H1 (cell line): Measurements from ENCODE around the gene KRT24. TPM values are rescaled to one million over a fixed set of nuclear protein-coding genes. Genes with fewer than 3 reads are reported as not detected.

Experiments
- CTCF ChIA-PET: fragments of 300-600 bp; sonication (Branson Sonifier 250); formaldehyde crosslinking; loops from one replicate; lab custom pipeline; 2021; ENCODE audit not compliant: partially characterized antibody; lab: Charles Lee
- POLR2A ChIA-PET: fragments of 300-600 bp; sonication (Branson Sonifier 250); formaldehyde crosslinking; loops from one replicate; lab custom pipeline; 2021; ENCODE audit warnings: inconsistent platforms; ENCODE audit not compliant: partially characterized antibody; lab: Charles Lee
- DNase-seq, 2 experiments: peaks; one replicate each; pipeline versions ENCODE4 v3.0.0 to v3.0.0-alpha.2; 2010 to 2022; ENCODE audit warnings: low spot score in 2 of 2, low read depth in 1 of 2, mixed read lengths in 1 of 2
- FAIRE-seq: peaks from 2 replicates; lab custom pipeline; 2011; peaks lifted over from hg19 to GRCh38; lab: Jason Lieb, UNC
- H2AFZ ChIP-seq: 2 replicates; pipeline ENCODE4 v1.8.1; 2012; ENCODE audit warnings: low read length, inconsistent platforms
- H2AK5ac ChIP-seq: 2 replicates; pipeline ENCODE4 v1.6.1; 2013; ENCODE audit warnings: low read depth, low read length
- H2BK120ac ChIP-seq: replicated peaks from 2 replicates; pipeline ENCODE3; 2013; ENCODE audit warnings: low read depth, low read length, inconsistent platforms
- H2BK12ac ChIP-seq: 2 replicates; pipeline ENCODE4 v1.6.1; 2013; ENCODE audit warnings: low read depth, low read length
- H2BK15ac ChIP-seq: 2 replicates; pipeline ENCODE4 v1.6.1; 2013; ENCODE audit warnings: low read length
- H2BK20ac ChIP-seq: 2 replicates; pipeline ENCODE4 v1.6.1; 2013; ENCODE audit warnings: low read length
- H2BK5ac ChIP-seq: 2 replicates; pipeline ENCODE4 v1.6.1; 2013; ENCODE audit warnings: low read depth, low read length
- H3K14ac ChIP-seq: 2 replicates; pipeline ENCODE4 v1.6.1; 2013; ENCODE audit warnings: inconsistent platforms; ENCODE audit not compliant: insufficient read length
- H3K18ac ChIP-seq: 2 replicates; pipeline ENCODE4 v1.6.1; 2013; ENCODE audit warnings: low read length; ENCODE audit errors: extremely low read depth
- H3K23ac ChIP-seq: 2 replicates; pipeline ENCODE4 v1.6.1; 2013; ENCODE audit warnings: inconsistent platforms; ENCODE audit not compliant: insufficient read length
- H3K23me2 ChIP-seq: 2 replicates; pipeline ENCODE4 v1.6.1; 2013; ENCODE audit warnings: low read depth, low read length
- H3K27ac ChIP-seq: 2 replicates; pipeline ENCODE4 v1.6.1; 2011; ENCODE audit warnings: low read depth, low read length, inconsistent platforms
- H3K27me3 ChIP-seq, 4 experiments: replicated peaks in 1 of 4; 1 replicate in 1 of 4; 2 replicates in 3 of 4; pipeline versions ENCODE4 v1.6.1 to v1.8.1; 2011 to 2013; ENCODE audit warnings: low read length in 3 of 4, mild to moderate bottlenecking in 3 of 4, inconsistent platforms in 2 of 4, mixed read lengths in 2 of 4, moderate library complexity in 1 of 4; ENCODE audit not compliant: control insufficient read depth in 3 of 4, insufficient read depth in 3 of 4; ENCODE audit errors: extremely low read depth in 1 of 4
- H3K36me3 ChIP-seq, 4 experiments: 2 replicates each; pipeline versions ENCODE4 v1.6.1 to v1.8.1; 2011 to 2013; ENCODE audit warnings: mild to moderate bottlenecking in 4 of 4, low read length in 3 of 4, moderate library complexity in 2 of 4, control low read depth in 1 of 4, inconsistent platforms in 1 of 4; ENCODE audit not compliant: insufficient read depth in 4 of 4, control insufficient read depth in 2 of 4
- H3K4ac ChIP-seq: replicated peaks from 2 replicates; pipeline ENCODE3; 2013; ENCODE audit warnings: low read length, low read depth, mixed read lengths, inconsistent platforms; ENCODE audit not compliant: insufficient read length
- H3K4me1 ChIP-seq, 4 experiments: replicated peaks in 1 of 4; 1 replicate in 1 of 4; 2 replicates in 3 of 4; pipeline versions ENCODE4 v1.6.1 to v1.8.1; 2011 to 2013; ENCODE audit warnings: low read length in 3 of 4, inconsistent platforms in 2 of 4, mixed read lengths in 1 of 4; ENCODE audit not compliant: insufficient read depth in 4 of 4, control insufficient read depth in 3 of 4
- H3K4me2 ChIP-seq, 2 experiments: 2 replicates each; pipeline versions ENCODE4 v1.6.1 to v1.8.1; 2011 to 2013; ENCODE audit warnings: low read depth in 2 of 2, low read length in 2 of 2, control low read depth in 1 of 2, inconsistent platforms in 1 of 2, mild to moderate bottlenecking in 1 of 2; ENCODE audit not compliant: insufficient read depth in 1 of 2
- H3K4me3 ChIP-seq, 4 experiments: fragments of 200-600, 300-600 bp in 1 of 4; sonication (generic), shearing (Covaris generic), sonication (Bioruptor Twin) in 1 of 4; 2 replicates each; pipeline versions ENCODE4 v1.5.1 to v1.8.1; 2011 to 2016; ENCODE audit warnings: low read length in 4 of 4, low read depth in 3 of 4, control low read depth in 2 of 4, inconsistent platforms in 2 of 4, mild to moderate bottlenecking in 2 of 4, mixed read lengths in 1 of 4, moderate library complexity in 1 of 4; ENCODE audit not compliant: insufficient read depth in 2 of 4; ENCODE audit errors: extremely low read depth in 1 of 4
- H3K56ac ChIP-seq: replicated peaks from 2 replicates; pipeline ENCODE3; 2013; ENCODE audit warnings: low read depth, mild to moderate bottlenecking, mixed read lengths, low read length, inconsistent platforms; ENCODE audit not compliant: insufficient read length
- H3K79me1 ChIP-seq: 2 replicates; pipeline ENCODE4 v1.6.1; 2013; ENCODE audit warnings: low read depth, low read length, control low read depth
- H3K79me2 ChIP-seq, 2 experiments: 2 replicates each; pipeline versions ENCODE4 v1.6.1 to v1.8.1; 2012 to 2013; ENCODE audit warnings: low read length in 2 of 2, mild to moderate bottlenecking in 2 of 2, inconsistent platforms in 1 of 2; ENCODE audit not compliant: insufficient read depth in 2 of 2, control insufficient read depth in 1 of 2
- H3K9ac ChIP-seq, 4 experiments: replicated peaks in 1 of 4; 1 replicate in 1 of 4; 2 replicates in 3 of 4; pipeline versions ENCODE4 v1.6.1 to v1.8.1; 2011 to 2013; ENCODE audit warnings: low read depth in 3 of 4, low read length in 3 of 4, control low read depth in 2 of 4, mild to moderate bottlenecking in 2 of 4, moderate library complexity in 2 of 4, inconsistent platforms in 1 of 4; ENCODE audit errors: extremely low read depth in 1 of 4
- H3K9me3 ChIP-seq, 2 experiments: 2 replicates each; pipeline versions ENCODE4 v1.6.1 to v1.8.1; 2012 to 2013; ENCODE audit warnings: mild to moderate bottlenecking in 2 of 2, moderate library complexity in 2 of 2, control low read depth in 1 of 2, inconsistent platforms in 1 of 2, low read depth in 1 of 2, low read length in 1 of 2, mixed read lengths in 1 of 2; ENCODE audit not compliant: insufficient read depth in 2 of 2
- H4K20me1 ChIP-seq, 2 experiments: replicated peaks in 1 of 2; 2 replicates each; pipeline versions ENCODE3 to v1.8.1; 2011 to 2013; ENCODE audit warnings: inconsistent platforms in 2 of 2, low read length in 2 of 2, mild to moderate bottlenecking in 1 of 2; ENCODE audit not compliant: insufficient read depth in 2 of 2, control insufficient read depth in 1 of 2
- H4K5ac ChIP-seq: 2 replicates; pipeline ENCODE4 v1.6.1; 2013; ENCODE audit warnings: low read length, low read depth, mixed read lengths, inconsistent platforms; ENCODE audit not compliant: insufficient read length
- H4K8ac ChIP-seq: 2 replicates; pipeline ENCODE4 v1.8.0; 2013; ENCODE audit warnings: mild to moderate bottlenecking, moderate library complexity, low read length, inconsistent platforms; ENCODE audit not compliant: insufficient read depth; ENCODE audit errors: extremely low read depth
- H4K91ac ChIP-seq: replicated peaks from 2 replicates; pipeline ENCODE3; 2013; ENCODE audit warnings: low read length, mixed read lengths, inconsistent platforms; ENCODE audit not compliant: insufficient read length
- BCL11A ChIP-seq, 2 experiments: IDR thresholded peaks; one replicate each; pipeline ENCODE4 v1.6.1; 2011; ENCODE audit warnings: low read depth in 2 of 2, low read length in 2 of 2, mild to moderate bottlenecking in 2 of 2
- CHD2 ChIP-seq: IDR thresholded peaks from 2 replicates; pipeline ENCODE4 v1.6.1; 2012; ENCODE audit warnings: low read length, improper control_type of control experiment
- HDAC2 ChIP-seq, 2 experiments: fragments of 300-600 bp in 1 of 2; sonication (generic) in 1 of 2; IDR thresholded peaks; 2 replicates each; pipeline ENCODE4 v1.6.1; 2011 to 2012; ENCODE audit warnings: low read depth in 2 of 2, low read length in 2 of 2, mild to moderate bottlenecking in 2 of 2, moderate library complexity in 2 of 2, borderline replicate concordance in 1 of 2, inconsistent platforms in 1 of 2
- HDAC6 ChIP-seq: IDR thresholded peaks from one replicate; pipeline ENCODE4 v1.7.1; 2012; ENCODE audit warnings: low read depth, mild to moderate bottlenecking, inconsistent platforms, low read length, moderate library complexity
- JUND ChIP-seq: IDR thresholded peaks from 2 replicates; pipeline ENCODE4 v1.6.1; 2011; ENCODE audit warnings: mild to moderate bottlenecking, improper control_type of control experiment, low read length
- KDM1A ChIP-seq: fragments of 200-600, 300-600 bp; sonication (generic); IDR thresholded peaks from 2 replicates; pipeline ENCODE4 v1.7.1; 2016; ENCODE audit warnings: mild to moderate bottlenecking, low read length, borderline replicate concordance
- KDM4A ChIP-seq: IDR thresholded peaks from one replicate; pipeline ENCODE4 v1.7.1; 2012; ENCODE audit warnings: low read depth, mild to moderate bottlenecking, moderate library complexity, low read length, inconsistent platforms; ENCODE audit not compliant: severe bottlenecking
- MAX ChIP-seq: IDR thresholded peaks from 2 replicates; pipeline ENCODE4 v1.6.1; 2012; ENCODE audit warnings: inconsistent platforms
- NRF1 ChIP-seq: IDR thresholded peaks from 2 replicates; pipeline ENCODE4 v1.6.1; 2011; ENCODE audit warnings: mild to moderate bottlenecking, low read depth, low read length, improper control_type of control experiment
- TAF1 ChIP-seq: IDR thresholded peaks from 2 replicates; pipeline ENCODE4 v1.6.1; 2011; ENCODE audit warnings: mild to moderate bottlenecking, low read depth, low read length
- TBP ChIP-seq: IDR thresholded peaks from 2 replicates; pipeline ENCODE4 v1.6.1; 2011; ENCODE audit warnings: low read depth, low read length, improper control_type of control experiment
- YY1 ChIP-seq: IDR thresholded peaks from 2 replicates; pipeline ENCODE4 v1.6.1; 2011; ENCODE audit warnings: low read depth, mild to moderate bottlenecking, low read length
- WGBS, 2 experiments: shearing (Covaris generic) in 1 of 2; methylation state at CpG; one replicate each; pipeline versions ENCODE4 v1.1.6 to v1.1.7; 2013 to 2015; ENCODE audit warnings: low lambda C conversion rate in 2 of 2, mixed read lengths in 2 of 2, inconsistent platforms in 1 of 2, low coverage in 1 of 2, missing lambda C conversion rate in 1 of 2; ENCODE audit not compliant: insufficient replicate concordance in 2 of 2, insufficient coverage in 1 of 2, insufficient read length in 1 of 2; ENCODE audit errors: extremely low coverage in 1 of 2, missing lambda C conversion rate in 1 of 2; 5-methylcytosine and 5-hydroxymethylcytosine counted together
- polyA plus RNA-seq, 7 experiments: library from polyadenylated mRNA; depleted of rRNA in 3 of 7; stranded (reverse) in 5 of 7; unstranded in 2 of 7; fragments of >200 nt in 5 of 7; fragments of 200-250 nt in 2 of 7; gene quantifications; 1 replicate in 5 of 7; 2 replicates in 1 of 7; 4 replicates in 1 of 7; pipeline versions ENCODE4 v1.2.1 to v1.2.3, GENCODE V29; 2011 to 2013; ENCODE audit warnings: missing spikeins in 2 of 7, mixed read lengths in 2 of 7
- total RNA-seq: library from RNA; stranded (reverse); fragmentation: NEBNext Ultra II Directional; extraction: Animal tissue kit (Norgen Biotek cat#: 25700); gene quantifications from 2 replicates; pipeline ENCODE4 v1.2.1, GENCODE V29; 2021
- TF ChIP-seq, protein P1 (sequence below): IDR thresholded peaks from 2 replicates; pipeline ENCODE4 v1.6.1; 2012; ENCODE audit warnings: inconsistent platforms

KRT24 gene
- total and polyA plus RNA-seq, 2 of the 8 experiments (the other 6 are each of a cell fraction or from before 2014, with no cell fraction given) = not detected

GRCh38 chr17:40651939-40652338 lies 51.6 kb downstream of the KRT24 start:
- H3K4me2 ChIP-seq = no peak overlapping the region
- no peak for TF ChIP-seq TAF1
- TF ChIP-seq KDM1A = no peak
- TF ChIP-seq MAX = no peak
- TF ChIP-seq YY1 = no peak
- no peak for TF ChIP-seq HDAC6
- TF ChIP-seq BCL11A (IDR thresholded peaks at IDR 0.05; ENCODE audit: low read depth in 2 of 2, low read length in 2 of 2) = no peak
- TF ChIP-seq NRF1 = no peak
- TF ChIP-seq CHD2 = no peak
- TF ChIP-seq, protein P1, sequence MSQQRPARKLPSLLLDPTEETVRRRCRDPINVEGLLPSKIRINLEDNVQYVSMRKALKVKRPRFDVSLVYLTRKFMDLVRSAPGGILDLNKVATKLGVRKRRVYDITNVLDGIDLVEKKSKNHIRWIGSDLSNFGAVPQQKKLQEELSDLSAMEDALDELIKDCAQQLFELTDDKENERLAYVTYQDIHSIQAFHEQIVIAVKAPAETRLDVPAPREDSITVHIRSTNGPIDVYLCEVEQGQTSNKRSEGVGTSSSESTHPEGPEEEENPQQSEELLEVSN = no peak
- no peak for TF ChIP-seq TBP
- no peak for TF ChIP-seq HDAC2 (IDR thresholded peaks at IDR 0.05; ENCODE audit: borderline replicate concordance in 1 of 2, low read depth in 2 of 2, low read length in 2 of 2)
- no peak for TF ChIP-seq JUND
- no peak for TF ChIP-seq KDM4A

More at GRCh38 chr17:40651939-40652338, 51.6 kb downstream of the KRT24 start:
- no peak for FAIRE-seq
- no peak overlapping the region for H3K18ac ChIP-seq
- no peak overlapping the region for H3K27ac ChIP-seq
- no peak overlapping the region for H3K56ac ChIP-seq
- H4K8ac ChIP-seq = no peak overlapping the region
- H2BK120ac ChIP-seq = no peak overlapping the region
- no peak overlapping the region for H3K4me3 ChIP-seq
- peaks cover 5 to 7% of the 10 kb centered on the region in 2 experiments for H3K79me2 ChIP-seq
- H3K36me3 ChIP-seq = no peaks in the 10 kb centered on the region
- H3K4me1 ChIP-seq = peaks cover 0 to 5% (median 3%) of the 10 kb centered on the region in 4 experiments; a peak in 1 of 7 replicates
- peaks cover 7% of the 10 kb centered on the region for H3K23me2 ChIP-seq
- no peak overlapping the region for H2BK12ac ChIP-seq
- no peak overlapping the region for H2AFZ ChIP-seq
- H4K5ac ChIP-seq = no peak overlapping the region
- H2BK20ac ChIP-seq = no peak overlapping the region
- no peak overlapping the region for H3K9ac ChIP-seq
- no peak overlapping the region for H2BK15ac ChIP-seq
- H3K27me3 ChIP-seq = no peaks in the 10 kb centered on the region
- H3K23ac ChIP-seq = no peak overlapping the region
- DNase-seq = no peak
- no peak overlapping the region for H2AK5ac ChIP-seq
- H4K91ac ChIP-seq = no peak overlapping the region
- H3K4ac ChIP-seq = no peak overlapping the region
- WGBS, 2 experiments = 88% methylated on average over 5 of the region's 5 CpGs; no CpG with 5 or more reads in 1 of the 2 experiments
- no peaks in the 10 kb centered on the region for H4K20me1 ChIP-seq
- CTCF ChIA-PET = no interaction called here
- H3K79me1 ChIP-seq = no peaks in the 10 kb centered on the region; the same call in 1 of the 2 replicates
- no peaks in the 10 kb centered on the region for H3K9me3 ChIP-seq
- H2BK5ac ChIP-seq = no peak overlapping the region
- POLR2A ChIA-PET = interaction anchor here (0.7 to 1.3 kb wide), 6 partner anchors 12 to 1134 kb away, joined by 3 to 4 read pairs (median 3); partner anchors contain the start of gene KRT222
- H3K14ac ChIP-seq = no peak overlapping the region
